KG1 (cell line): ENCODE results near the gene MMD2.
"Not testable (repeated sequence)": the region's sequence is repeated elsewhere in the genome, so short reads cannot be mapped to it uniquely, and the experiment has no call there.

Experiments
- DNase-seq: peaks from one replicate; lab custom pipeline; 2025; lab: John Stamatoyannopoulos, UW

MMD2 gene

GRCh38 chr7:4958477-4959301 lies at the start of gene MMD2:
MMD2 (minus strand) TSS chr7:4959187; CDS start chr7:4959017, 170 bp downstream.
- DNase-seq = no peak

GRCh38 chr7:5005066-5005465 lies 46.1 kb upstream of the MMD2 start:
- DNase-seq = no peak

GRCh38 chr7:5001911-5002310 lies 42.9 kb upstream of the MMD2 start:
- DNase-seq = no peak

GRCh38 chr7:5001003-5001402 lies 42.0 kb upstream of the MMD2 start:
- no peak for DNase-seq

GRCh38 chr7:4999369-4999950 lies 40.5 kb upstream of the MMD2 start:
- no peak for DNase-seq

GRCh38 chr7:4998910-4999309 lies 39.9 kb upstream of the MMD2 start:
- no peak for DNase-seq

GRCh38 chr7:4998244-4998643 lies 39.3 kb upstream of the MMD2 start:
- DNase-seq = no peak

GRCh38 chr7:4996696-4997222 lies 37.8 kb upstream of the MMD2 start:
- no peak for DNase-seq

GRCh38 chr7:4995429-4995969 lies 36.5 kb upstream of the MMD2 start:
- no peak for DNase-seq

GRCh38 chr7:4993471-4993870 lies 34.5 kb upstream of the MMD2 start:
- DNase-seq = no peak

GRCh38 chr7:4982741-4983140 lies 23.8 kb upstream of the MMD2 start:
- DNase-seq = not testable (repeated sequence)

GRCh38 chr7:4981295-4981890 lies 22.4 kb upstream of the MMD2 start:
- DNase-seq = not testable (repeated sequence)

GRCh38 chr7:4975626-4976025 lies 16.6 kb upstream of the MMD2 start:
- DNase-seq = not testable (repeated sequence)

GRCh38 chr7:4973728-4974198 lies 14.8 kb upstream of the MMD2 start:
- peak; percentile 93 for DNase-seq

GRCh38 chr7:4972446-4972845 lies 13.5 kb upstream of the MMD2 start:
- not testable (repeated sequence) for DNase-seq

- DNase-seq = no peak
Measured at GRCh38 chr7:4965295-4966022, 6.5 kb upstream of the MMD2 start.

- DNase-seq = no peak
Measured at GRCh38 chr7:4964506-4964905, 5.5 kb upstream of the MMD2 start.

- DNase-seq = no peak
Measured at GRCh38 chr7:4962872-4963775, 4.1 kb upstream of the MMD2 start.

- DNase-seq = no peak
Measured at GRCh38 chr7:4960363-4960762, 1.4 kb upstream of the MMD2 start.

GRCh38 chr7:4959893-4960292 lies 906 bp upstream of the MMD2 start:
- no peak for DNase-seq

- no peak for DNase-seq
Measured at GRCh38 chr7:4959306-4959705, 319 bp upstream of the MMD2 start.
